HepG2 (cell line): ENCODE measurements around the gene CLCN1. TPM values are rescaled to one million over a fixed set of nuclear protein-coding genes. Genes with fewer than 3 reads are reported as not detected.

Experiments
- AFF4 ChIP-seq: sonication (generic); formaldehyde crosslinking; IDR thresholded peaks from 2 replicates; pipeline ENCODE4 v1.4.0; 2020; ENCODE audit warnings: missing genetic modification reagents
- FOXC1 ChIP-seq: sonication (generic); formaldehyde crosslinking; IDR thresholded peaks from 2 replicates; pipeline ENCODE4 v1.8.0; 2022; ENCODE audit warnings: mild to moderate bottlenecking, missing genetic modification reagents, borderline replicate concordance
- KLF11 ChIP-seq: IDR thresholded peaks from 2 replicates; pipeline ENCODE4 v1.6.1; 2016; ENCODE audit warnings: missing compliant biosample characterization
- MEIS2 ChIP-seq: sonication (generic); formaldehyde crosslinking; IDR thresholded peaks from 2 replicates; pipeline ENCODE4 v1.9.0; 2021; ENCODE audit warnings: mild to moderate bottlenecking, missing genetic modification reagents
- NKX3-1 ChIP-seq: sonication (generic); formaldehyde crosslinking; IDR thresholded peaks from 2 replicates; pipeline ENCODE4 v1.5.0; 2020; ENCODE audit warnings: missing genetic modification reagents
- NRL ChIP-seq: sonication (generic); formaldehyde crosslinking; IDR thresholded peaks from 2 replicates; pipeline ENCODE4 v1.5.0; 2020; ENCODE audit warnings: missing genetic modification reagents, mild to moderate bottlenecking, moderate library complexity, borderline replicate concordance
- POLR2A ChIP-seq, 2 experiments: IDR thresholded peaks; 2 replicates each; pipeline ENCODE4 v1.6.1; 2011; ENCODE audit warnings: low read depth in 2 of 2, low read length in 2 of 2, mild to moderate bottlenecking in 1 of 2, moderate library complexity in 1 of 2; ENCODE audit not compliant: insufficient read depth in 1 of 2
- THAP11 ChIP-seq: IDR thresholded peaks from 2 replicates; pipeline ENCODE4 v1.6.1; 2016; ENCODE audit warnings: missing biosample characterization, missing genetic modification reagents
- ZBED4 ChIP-seq: sonication (generic); formaldehyde crosslinking; IDR thresholded peaks from 2 replicates; pipeline ENCODE4 v1.4.0; 2020; ENCODE audit warnings: missing genetic modification reagents, borderline replicate concordance
- ZNF280B ChIP-seq: sonication (generic); formaldehyde crosslinking; IDR thresholded peaks from 2 replicates; pipeline ENCODE4 v1.5.0; 2020; ENCODE audit warnings: missing genetic modification reagents, mild to moderate bottlenecking, borderline replicate concordance
- ZNF580 ChIP-seq: IDR thresholded peaks from 2 replicates; pipeline ENCODE4 v1.6.1; 2016; ENCODE audit warnings: low read depth, borderline replicate concordance
- ZNF607 ChIP-seq: sonication (generic); formaldehyde crosslinking; IDR thresholded peaks from 2 replicates; pipeline ENCODE4 v1.5.1; 2020; ENCODE audit warnings: missing genetic modification reagents, mild to moderate bottlenecking, borderline replicate concordance
- ZNF687 ChIP-seq: sonication (generic); formaldehyde crosslinking; IDR thresholded peaks from 2 replicates; pipeline ENCODE4 v1.5.1; 2020; ENCODE audit warnings: mild to moderate bottlenecking, missing genetic modification reagents, moderate library complexity
- polyA plus RNA-seq, 8 experiments: library from polyadenylated mRNA; depleted of rRNA in 3 of 8; stranded (reverse) in 7 of 8; unstranded in 1 of 8; fragments of >200 nt; fragmentation: Illumina TruSeq in 4 of 8; extraction: Trizol in 4 of 8; gene quantifications; 2 replicates each; pipeline versions ENCODE4 v1.2.1 to v1.2.3, GENCODE V29; 2011 to 2016; ENCODE audit warnings: low read depth in 4 of 8, missing spikeins in 1 of 8, mixed read lengths in 1 of 8; ENCODE audit not compliant: insufficient read depth in 1 of 8
- total RNA-seq, 5 experiments: library from RNA; depleted of rRNA; stranded (reverse); fragments of >200 nt; fragmentation: Illumina TruSeq; extraction: Trizol; gene quantifications; 2 replicates each; pipeline ENCODE4 v1.2.3, GENCODE V29; 2016; ENCODE audit warnings: low read depth in 1 of 5

Gene CLCN1
- total and polyA plus RNA-seq, 2 of the 13 experiments (the other 11 are each of a cell fraction or from before 2014, with no cell fraction given): 0.01 TPM; not detected in 1

GRCh38 chr7:143395187-143396149, 79.6 kb downstream of the CLCN1 start (continued):
- TF ChIP-seq NKX3-1 (CRISPR knock-in tag) (no peak), MEIS2 (CRISPR knock-in tag) (peak; percentile 48; the same call in 1 of the 2 replicates), NRL (CRISPR knock-in tag) (no peak), AFF4 (CRISPR knock-in tag) (0 out of 2 replicates have a peak, but pooled peaks have one; percentile 51), FOXC1 (CRISPR knock-in tag) (0 out of 2 replicates have a peak, but pooled peaks have one; percentile 25), ZBED4 (CRISPR knock-in tag) (peak; percentile 96; the same call in 1 of the 2 replicates), ZNF280B (peak; percentile 19; the same call in 1 of the 2 replicates), POLR2A (IDR thresholded peaks at IDR 0.05; ENCODE audit: insufficient read depth in 1 of 2, low read depth in 2 of 2, low read length in 2 of 2) (peak; percentile 18 to 48; a peak in 2 of 4 replicates), ZNF687 (CRISPR knock-in tag) (peak; percentile 87), KLF11 (CRISPR knock-in tag) (no peak), THAP11 (CRISPR knock-in tag) (peak; percentile 60; the same call in 1 of the 2 replicates), ZNF607 (CRISPR knock-in tag) (peak; percentile 44; the same call in 1 of the 2 replicates), ZNF580 (CRISPR knock-in tag) (0 out of 2 replicates have a peak, but pooled peaks have one; percentile 44)
